ENCODE data around the gene SPEN.
"Not testable (repeated sequence)": the region's sequence is repeated elsewhere in the genome, so short reads cannot be mapped to it uniquely, and the experiment has no call there.

The SPEN gene

DNA sequence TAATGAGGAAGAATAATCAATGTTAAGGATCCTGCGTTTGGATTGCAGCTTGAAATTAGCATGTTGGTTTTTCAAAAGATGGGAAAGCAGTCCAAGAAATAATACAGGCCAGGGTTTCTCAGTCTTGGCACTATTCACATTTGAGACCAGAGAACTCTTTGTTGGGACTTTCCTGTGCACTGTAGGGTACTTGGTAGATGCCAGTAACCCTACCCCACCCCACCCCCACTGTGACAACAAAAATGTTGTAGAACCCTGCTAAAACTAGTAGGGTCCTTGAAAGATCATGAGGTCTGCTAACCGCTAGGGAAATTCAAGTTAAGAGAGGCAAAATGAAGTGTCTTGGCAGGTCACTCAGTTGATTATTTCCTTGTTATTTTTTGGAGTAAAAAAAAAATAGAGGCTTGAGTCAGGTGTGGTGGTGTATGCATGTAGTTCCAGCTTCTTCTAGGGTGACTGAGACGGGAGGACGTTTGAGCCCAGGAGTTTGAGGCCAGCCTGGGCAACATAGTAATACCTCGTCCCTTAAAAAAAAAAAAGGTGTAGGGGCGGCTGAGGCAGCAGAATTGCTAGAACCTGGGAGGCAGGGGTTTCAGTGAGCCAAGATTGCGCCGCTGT lies 53.3 kb downstream of the SPEN start:
- TF ChIP-seq, protein P1, sequence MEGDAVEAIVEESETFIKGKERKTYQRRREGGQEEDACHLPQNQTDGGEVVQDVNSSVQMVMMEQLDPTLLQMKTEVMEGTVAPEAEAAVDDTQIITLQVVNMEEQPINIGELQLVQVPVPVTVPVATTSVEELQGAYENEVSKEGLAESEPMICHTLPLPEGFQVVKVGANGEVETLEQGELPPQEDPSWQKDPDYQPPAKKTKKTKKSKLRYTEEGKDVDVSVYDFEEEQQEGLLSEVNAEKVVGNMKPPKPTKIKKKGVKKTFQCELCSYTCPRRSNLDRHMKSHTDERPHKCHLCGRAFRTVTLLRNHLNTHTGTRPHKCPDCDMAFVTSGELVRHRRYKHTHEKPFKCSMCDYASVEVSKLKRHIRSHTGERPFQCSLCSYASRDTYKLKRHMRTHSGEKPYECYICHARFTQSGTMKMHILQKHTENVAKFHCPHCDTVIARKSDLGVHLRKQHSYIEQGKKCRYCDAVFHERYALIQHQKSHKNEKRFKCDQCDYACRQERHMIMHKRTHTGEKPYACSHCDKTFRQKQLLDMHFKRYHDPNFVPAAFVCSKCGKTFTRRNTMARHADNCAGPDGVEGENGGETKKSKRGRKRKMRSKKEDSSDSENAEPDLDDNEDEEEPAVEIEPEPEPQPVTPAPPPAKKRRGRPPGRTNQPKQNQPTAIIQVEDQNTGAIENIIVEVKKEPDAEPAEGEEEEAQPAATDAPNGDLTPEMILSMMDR (IDR thresholded peaks at IDR 0.05; ENCODE audit: extremely low read depth, missing control alignments) = no peak
- no peak for DNase-seq (ENCODE audit: low spot score)

DNA sequence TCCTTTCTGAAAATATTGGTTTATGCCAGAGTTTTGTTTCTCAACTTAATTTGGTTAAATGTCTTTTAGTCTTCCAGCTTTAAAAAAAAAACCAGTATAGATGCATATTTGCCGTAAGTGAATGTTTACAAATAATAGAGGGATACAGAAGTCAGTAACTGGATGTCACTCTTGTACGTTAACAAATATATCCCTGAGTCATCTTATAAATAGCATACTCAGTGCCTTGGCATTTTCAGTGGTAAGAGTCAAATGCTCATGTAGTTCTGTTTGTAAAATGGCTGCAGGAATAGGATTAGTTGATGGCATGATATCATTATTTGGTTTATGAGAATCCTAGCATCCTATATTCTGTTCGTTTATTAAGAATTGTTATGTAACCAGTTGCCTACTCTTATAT lies 55.4 kb downstream of the SPEN start:
- TF ChIP-seq, protein P1 (IDR thresholded peaks at IDR 0.05; ENCODE audit: extremely low read depth, missing control alignments) = no peak
- DNase-seq (ENCODE audit: low spot score) = no peak

DNA sequence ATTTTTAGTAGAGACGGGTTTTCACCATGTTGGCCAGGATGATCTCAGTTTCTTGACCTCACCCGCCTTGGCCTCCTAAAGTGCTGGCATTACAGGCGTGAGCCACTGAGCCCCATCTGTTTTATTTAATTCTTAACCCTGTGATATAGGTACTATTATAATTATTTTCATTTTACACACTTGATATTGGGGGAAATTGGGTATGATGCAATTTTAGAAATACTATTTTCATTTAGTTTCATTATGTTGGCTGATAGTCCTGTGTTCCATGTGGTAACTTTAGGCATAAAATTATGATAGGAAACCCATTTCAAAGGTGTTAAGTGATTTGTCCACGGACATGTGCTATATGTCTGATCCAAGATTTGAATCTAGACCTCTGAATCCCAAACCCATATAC lies 61.1 kb downstream of the SPEN start:
- TF ChIP-seq, protein P1 (IDR thresholded peaks at IDR 0.05; ENCODE audit: extremely low read depth, missing control alignments) = no peak

DNA sequence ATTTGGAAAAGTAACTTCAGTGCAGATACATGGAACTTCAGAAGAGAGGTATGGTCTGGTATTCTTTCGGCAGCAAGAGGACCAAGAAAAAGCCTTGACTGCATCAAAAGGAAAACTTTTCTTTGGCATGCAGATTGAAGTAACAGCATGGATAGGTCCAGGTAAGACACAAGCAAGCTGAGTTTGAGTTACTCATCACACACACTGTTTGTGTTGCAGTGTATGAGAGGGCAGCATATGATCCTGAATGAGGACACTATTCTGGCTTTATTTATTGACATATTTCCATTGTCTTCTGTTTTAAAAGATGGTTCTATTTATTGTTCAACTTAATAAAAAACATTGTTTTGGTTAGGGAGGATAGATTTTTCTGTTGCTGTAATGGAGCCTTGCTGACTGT lies 63.6 kb downstream of the SPEN start:
- DNase-seq (ENCODE audit: low spot score) = no peak
- TF ChIP-seq, protein P1 (IDR thresholded peaks at IDR 0.05; ENCODE audit: extremely low read depth, missing control alignments) = no peak

More for the DNA sequence above, 61.1 kb downstream of the SPEN start:
- DNase-seq (ENCODE audit: low spot score) = no peak

DNA sequence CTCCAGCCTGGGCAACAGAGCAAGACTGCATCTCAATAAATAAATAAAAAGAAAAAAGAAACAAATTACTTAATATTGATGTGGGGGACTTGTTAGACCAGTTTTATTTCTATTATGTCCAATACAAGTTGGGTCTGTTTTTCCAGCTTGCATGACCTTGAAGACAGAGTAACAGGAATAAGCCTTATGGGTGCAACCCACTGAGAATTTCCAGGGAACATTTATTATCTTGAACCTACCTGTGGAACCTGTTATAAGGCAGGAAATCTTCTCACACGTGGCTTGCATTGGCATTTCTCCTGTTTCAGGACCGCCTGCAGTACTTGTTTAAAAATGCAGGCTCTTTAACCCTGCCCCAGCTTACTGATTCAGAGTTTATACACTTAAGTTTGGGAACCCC lies 64.4 kb downstream of the SPEN start:
- TF ChIP-seq, protein P1 (IDR thresholded peaks at IDR 0.05; ENCODE audit: extremely low read depth, missing control alignments) = no peak
- DNase-seq (ENCODE audit: low spot score) = no peak

DNA sequence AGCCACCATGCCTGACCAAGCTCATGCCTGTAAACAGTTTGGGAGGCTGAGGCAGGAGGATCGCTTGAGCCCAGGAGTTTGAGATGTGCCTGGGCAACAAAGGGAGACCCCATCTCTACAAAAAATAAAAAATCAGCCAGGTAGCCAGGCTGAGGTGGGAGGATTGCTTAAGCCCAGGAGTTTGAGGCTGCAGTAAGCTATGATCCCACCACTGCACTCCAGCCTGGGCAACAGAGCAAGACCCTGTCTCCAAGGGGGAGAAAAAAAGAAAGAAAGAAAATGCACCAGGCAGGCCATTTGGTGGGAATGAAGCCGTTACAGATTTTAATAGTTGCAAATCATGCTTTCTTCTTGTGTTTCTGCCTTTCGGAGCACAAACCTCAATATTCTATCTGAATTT lies 66.1 kb downstream of the SPEN start:
- not testable (repeated sequence) for DNase-seq (ENCODE audit: low spot score)

DNA sequence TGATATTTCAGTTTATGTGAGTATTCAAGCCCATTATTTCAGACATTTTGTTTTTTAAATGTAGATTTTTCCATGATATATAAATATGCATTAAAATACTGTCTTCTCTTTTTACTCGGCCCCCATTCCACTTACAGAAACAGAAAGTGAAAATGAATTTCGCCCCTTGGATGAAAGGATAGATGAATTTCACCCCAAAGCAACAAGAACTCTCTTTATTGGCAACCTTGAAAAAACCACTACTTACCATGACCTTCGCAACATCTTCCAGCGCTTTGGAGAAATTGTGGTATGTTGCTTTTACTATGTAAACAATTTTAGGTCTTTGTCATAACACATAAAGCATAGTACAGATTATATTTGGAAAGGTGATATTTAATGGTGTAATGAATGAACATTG lies 68.5 kb downstream of the SPEN start:
- no peak for DNase-seq (ENCODE audit: low spot score)

DNA sequence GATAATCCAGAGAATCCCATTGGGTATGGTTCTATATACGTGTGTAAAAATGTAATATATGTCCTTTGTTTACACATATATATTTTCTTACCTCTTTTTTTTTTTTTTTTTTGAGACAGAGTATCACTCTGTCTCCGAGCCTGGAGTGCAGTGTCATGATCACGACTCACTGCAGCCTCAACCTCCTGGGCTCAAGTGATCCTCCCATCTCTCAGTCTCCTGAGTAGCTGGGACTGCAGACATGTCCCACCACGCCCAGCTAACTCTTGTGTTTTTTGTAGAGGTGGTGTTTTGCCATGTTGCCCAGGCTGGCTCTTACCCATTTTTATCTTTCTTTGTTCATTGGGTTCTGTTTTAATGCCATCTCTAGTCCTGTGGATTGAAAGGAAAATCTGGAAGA lies 68.9 kb downstream of the SPEN start:
- TF ChIP-seq, protein P1 (IDR thresholded peaks at IDR 0.05; ENCODE audit: extremely low read depth, missing control alignments) = no peak
- DNase-seq (ENCODE audit: low spot score) = no peak

More for the DNA sequence above, 68.5 kb downstream of the SPEN start:
- TF ChIP-seq, protein P1 (IDR thresholded peaks at IDR 0.05; ENCODE audit: extremely low read depth, missing control alignments) = no peak

Data from GM20000 (cell line).